KG1 (cell line): ENCODE measurements around the gene CPXM2.

Source experiments
- DNase-seq: peaks from one replicate; lab custom pipeline; 2025; lab: John Stamatoyannopoulos, UW

Gene CPXM2

GRCh38 chr10:123800289-123800688, 91.3 kb downstream of the CPXM2 start:
- DNase-seq, result no peak

DNA sequence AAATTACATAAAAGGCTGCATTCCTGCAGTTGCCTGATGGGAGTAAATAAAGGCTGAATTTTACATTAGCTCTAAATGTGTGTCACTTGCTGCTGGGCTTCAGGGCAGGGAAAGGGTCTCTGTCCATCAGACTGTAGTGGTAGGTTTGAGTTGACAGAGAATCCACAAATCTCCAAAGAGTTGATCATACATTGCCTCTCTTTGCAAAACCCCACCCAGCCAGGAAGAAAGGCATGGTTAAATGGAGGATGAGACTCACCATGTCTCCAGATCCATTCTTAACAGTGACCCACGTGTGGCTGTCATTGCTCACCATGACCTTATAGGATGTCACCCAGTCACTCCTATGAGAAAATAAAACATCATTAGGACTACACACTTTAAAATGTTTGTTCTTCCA, 92.8 kb downstream of the CPXM2 start:
- no peak for DNase-seq

GRCh38 chr10:123797813-123798212, 93.8 kb downstream of the CPXM2 start:
- no peak for DNase-seq

DNA sequence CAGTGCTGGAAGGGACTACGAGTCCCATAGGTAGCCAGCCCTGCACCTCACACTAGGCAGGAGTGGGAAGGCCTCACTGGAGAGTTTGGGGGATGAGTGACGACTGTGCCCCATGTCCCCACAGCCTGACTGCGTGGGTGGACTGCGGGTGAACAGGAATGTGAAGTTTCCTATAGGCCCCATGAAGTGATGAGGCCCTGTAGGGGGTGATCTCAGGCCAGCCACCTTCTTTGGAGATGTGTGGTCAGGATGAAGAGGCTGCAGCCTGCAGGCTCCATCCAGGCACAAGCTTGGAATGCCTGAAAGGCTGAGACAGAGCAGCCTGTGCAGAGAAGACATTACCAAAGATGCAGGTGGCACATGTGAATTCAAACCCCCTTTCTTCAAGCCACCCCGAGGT, 94.9 kb downstream of the CPXM2 start:
- no peak for DNase-seq

DNA sequence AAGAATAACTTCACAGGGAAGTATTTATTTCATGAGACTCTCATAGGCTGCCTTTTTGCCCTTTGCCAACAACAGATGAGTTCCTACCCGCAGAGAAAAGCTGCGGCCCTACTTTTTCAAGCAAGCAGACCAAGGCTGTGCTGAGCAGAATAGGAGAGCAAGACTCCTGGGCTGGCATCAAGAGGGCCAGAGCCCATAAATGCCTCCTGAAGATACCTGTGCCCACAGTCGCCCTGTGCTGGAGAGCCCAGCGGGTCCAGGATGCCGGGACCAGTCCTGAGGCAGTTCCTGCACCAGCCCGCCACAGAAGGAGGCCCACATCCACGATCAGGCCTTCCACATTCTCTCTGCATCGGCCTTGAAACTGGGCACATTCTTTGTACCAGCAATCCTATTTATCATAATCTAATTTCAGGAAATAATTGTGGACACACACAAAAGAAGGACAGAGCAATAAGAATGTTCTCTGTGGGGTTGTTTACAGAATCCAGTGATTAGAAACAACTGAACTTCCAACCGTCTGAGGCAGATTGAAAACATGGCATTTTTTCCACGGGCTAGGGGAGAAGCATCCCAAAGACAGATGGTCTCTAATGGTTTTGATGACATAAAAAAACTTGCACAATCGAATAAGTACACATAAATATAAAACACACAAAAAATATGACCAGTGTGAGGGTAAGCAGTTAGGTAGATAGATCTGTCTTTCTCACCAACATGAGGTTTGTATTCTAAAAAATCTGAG, 95.6 kb downstream of the CPXM2 start:
- no peak for DNase-seq

DNA sequence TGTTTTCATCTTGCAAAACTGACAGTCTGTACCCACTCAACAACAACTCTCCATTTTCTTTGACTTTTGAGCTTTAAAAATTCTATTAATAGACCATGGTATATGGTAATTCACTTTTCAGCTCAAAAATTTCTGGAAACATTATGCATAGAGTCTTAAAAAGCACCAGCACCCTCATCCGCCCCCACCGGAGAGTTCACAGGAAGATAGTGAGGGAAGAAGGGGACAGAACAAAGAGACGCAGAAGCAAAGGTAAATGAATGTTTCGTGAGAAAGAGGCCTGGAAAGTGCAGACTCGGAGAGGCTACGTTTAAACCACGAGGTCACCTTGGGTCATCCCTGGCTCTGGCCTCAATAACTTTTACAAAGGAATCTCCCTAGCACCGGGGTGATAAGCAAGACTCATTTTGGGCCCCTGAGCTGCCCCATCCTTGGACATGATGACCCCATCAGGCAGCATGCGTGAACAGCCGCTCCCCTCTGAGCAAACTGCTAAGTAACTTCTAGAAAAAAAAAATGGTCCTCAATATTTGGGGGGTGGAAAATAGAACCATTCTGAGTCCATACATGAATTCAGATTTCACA, 96.3 kb downstream of the CPXM2 start:
- DNase-seq, result no peak

- DNase-seq, result no peak
These were observed 99.2 kb downstream of the CPXM2 start for GRCh38 chr10:123792248-123792978.

DNA sequence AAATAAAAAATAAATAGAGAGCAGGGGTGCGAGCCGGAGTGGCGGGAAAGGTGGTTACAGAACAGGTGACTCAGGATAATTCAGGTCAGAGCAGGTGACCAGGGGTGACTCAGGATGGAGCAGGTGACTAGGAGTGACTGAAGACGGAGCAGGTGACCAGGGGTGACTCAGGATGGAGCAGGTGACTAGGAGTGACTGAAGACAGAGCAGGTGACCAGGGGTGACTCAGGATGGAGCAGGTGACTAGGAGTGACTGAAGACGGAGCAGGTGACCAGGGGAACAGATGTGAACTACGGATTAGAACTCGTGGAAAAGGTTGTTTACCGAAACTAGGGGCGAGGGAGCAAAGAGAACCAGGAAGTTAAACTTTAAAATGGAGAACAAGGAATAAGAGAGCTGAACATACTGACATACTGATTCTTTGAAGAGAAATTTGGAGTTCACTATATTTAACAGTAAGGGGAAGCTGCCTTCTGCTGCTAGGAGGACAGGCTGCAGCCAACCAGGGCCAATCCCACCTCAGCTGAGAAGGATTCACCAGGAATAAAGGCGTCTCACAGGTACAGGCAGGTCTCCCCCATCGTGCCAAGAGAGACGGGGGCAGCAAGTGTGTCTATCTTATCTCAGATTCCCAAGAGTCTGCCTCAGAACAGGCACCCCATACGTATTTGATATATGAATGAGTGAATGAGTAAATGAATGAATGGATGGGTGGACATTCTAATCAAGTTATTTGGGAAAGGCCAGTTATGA, 101.3 kb downstream of the CPXM2 start:
- no peak for DNase-seq

- no peak for DNase-seq
These were observed 102.6 kb downstream of the CPXM2 start for GRCh38 chr10:123788981-123789380.

DNA sequence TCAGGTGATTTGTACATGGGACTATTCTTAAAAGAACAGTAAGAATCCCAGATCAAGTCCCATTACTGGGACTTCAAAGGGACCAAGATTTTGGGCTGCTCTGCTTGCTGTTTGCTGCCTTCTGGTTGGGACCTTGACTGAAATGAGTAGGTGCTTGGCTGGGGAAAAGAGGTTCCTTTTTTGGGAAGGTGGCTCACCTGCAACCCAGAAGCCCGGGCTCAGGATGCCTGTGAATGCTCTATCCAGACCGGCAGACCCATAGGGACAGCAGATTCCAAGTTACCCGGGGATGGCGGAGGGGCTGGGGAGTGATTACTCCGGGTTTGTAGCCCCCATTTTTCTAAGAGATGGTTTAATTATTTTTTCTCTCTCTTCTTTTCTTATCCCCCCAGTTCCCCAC, 104.0 kb downstream of the CPXM2 start:
- DNase-seq, result no peak

- DNase-seq, result no peak
These were observed 104.7 kb downstream of the CPXM2 start for GRCh38 chr10:123786896-123787295.

DNA sequence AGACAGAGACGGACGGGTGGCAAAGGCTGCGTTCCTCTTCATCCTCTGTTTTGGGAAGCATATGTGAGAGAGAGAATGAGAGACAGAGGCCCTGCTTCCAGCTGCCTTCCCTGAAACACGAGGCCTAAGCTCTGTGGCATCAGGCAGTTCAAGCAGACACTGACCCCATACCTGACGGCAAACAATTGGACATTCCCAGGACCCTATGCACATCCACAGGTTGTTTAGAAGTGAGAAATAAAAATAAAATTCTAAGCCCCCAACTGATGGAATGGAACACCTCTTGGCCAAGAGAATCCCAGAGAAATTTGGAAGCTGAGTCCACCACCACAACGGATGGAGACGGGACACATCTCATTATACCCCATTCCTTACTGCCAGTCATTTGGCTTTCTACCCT, 105.3 kb downstream of the CPXM2 start:
- DNase-seq, result no peak

DNA sequence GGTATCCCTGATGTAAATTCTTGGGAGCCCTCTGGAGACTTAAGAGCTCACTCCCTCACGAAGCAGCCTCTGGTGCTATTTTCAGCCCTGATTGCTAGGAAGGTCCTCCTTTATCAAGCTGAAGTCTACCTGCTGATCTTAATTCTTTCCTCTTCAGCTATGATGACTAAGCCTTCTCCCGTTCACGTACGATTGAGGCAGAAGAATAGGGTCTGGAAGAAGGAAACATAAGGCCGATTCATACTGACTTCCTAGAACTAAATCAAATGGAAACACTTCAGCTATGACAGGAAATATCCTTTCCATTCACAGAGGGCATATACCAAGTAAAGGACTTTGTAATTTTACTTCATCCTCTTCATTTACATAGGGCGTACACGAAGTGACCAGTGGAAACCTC, 107.0 kb downstream of the CPXM2 start:
- DNase-seq, result no peak

DNA sequence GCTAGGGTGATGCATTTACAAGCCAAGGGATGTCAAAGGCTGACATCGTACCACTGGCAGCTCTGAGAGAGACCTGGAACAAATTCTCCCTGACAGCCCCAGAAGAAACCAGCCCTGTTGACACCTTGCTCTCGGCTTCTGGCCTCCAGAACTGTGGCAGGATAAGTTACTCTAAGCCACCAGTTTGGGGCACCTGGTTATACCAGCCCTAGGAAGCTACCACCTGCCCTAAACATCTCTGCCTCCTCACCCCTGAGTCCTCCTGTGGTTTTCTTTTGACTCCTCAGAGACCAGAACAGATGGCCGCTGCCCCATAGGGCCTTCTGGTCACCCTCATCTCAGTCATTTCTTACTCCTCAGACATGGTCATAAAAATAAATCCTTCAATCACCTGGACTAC, 107.4 kb downstream of the CPXM2 start:
- DNase-seq, result no peak

GRCh38 chr10:123783296-123783695, 108.3 kb downstream of the CPXM2 start:
- DNase-seq, result no peak

GRCh38 chr10:123782549-123782948, 109.1 kb downstream of the CPXM2 start:
- DNase-seq, result no peak

DNA sequence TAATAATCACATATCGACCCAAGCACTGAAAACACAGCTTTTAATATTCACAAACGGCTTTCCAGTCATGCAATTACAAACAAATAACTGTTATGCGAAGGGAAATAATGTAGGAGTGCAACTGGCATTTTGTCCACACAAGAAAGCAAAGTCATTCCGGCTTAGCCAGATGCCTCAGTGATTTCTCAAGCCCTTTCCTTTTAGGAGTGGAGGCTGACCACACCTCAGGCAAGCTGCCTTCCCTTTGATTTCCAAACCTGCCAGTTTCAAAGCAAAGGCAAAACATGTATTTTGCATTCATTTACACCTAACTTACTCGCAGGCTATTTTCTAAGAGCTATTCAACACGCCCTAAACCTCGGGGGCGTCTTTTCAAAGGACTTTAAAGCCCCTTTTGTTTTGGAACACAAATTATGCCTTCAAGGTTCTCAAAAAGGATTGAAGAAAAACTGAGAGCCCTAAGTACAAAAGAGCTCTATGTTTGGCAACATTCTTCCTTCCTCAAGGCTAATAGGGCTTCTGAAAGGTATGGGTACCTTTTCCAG, 109.6 kb downstream of the CPXM2 start:
- DNase-seq, result no peak

DNA sequence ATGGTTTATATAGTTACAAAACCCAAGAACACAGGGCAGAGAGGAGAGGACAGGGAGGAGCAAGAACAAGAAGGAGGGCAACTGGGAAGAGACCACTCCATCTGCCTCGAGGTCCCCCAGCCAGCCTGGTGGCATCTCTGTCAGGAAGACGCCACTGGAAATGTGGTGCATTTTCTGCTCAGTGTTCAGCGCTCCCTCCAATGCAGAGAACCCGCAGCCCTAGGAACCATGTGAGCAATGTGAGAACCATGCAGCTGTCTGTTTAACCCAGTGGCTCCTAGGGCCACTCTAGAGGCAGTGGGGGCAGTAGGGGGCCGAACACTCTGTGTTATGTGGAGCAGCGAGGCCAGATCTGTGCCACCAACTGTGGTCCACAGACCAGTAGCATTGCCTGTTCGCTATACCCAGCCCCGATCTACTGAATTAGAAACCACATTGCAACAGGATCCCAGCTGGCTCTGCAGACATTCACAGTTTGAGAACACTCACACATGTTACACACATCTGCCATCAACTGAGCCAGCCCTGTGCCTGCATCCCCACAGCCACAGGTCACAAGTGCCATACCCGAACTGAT, 110.2 kb downstream of the CPXM2 start:
- no peak for DNase-seq

DNA sequence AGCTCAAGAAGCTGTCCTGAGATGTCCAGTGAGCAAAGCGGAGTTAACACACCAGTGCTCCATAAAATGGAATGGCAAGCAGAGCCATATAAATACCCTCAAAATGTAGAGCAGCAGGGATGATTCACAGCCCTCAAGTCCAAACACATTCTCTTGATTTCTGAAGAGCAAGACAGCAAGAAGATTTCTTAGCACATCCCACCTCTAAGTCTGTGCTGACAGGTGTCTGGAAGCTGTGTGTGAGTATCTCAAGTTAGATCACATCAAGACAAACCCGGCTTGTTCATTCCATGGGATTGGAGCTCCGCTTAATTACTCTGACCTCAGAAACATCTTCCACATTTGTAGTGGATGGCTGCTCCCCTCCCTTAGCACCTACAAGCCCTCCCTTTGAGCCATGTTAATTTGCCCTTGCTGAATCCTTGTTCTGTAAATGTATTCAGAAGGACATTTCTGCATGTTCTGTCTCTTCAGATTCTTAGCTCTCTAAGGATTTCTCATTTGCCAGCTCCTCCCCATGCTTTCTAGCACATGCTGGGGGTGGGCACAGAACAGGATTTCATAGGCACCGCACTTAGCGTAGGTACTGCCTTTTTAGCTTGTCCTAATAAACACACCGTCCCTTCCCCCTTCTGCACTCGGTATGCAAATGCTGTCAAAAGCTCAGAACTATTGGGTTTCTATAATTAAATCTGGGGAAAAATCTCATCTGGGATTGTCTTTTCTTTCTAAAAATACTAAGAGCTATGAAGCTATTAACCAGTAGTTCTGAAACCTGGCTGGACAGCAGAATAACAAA, 112.7 kb downstream of the CPXM2 start:
- no peak for DNase-seq

DNA sequence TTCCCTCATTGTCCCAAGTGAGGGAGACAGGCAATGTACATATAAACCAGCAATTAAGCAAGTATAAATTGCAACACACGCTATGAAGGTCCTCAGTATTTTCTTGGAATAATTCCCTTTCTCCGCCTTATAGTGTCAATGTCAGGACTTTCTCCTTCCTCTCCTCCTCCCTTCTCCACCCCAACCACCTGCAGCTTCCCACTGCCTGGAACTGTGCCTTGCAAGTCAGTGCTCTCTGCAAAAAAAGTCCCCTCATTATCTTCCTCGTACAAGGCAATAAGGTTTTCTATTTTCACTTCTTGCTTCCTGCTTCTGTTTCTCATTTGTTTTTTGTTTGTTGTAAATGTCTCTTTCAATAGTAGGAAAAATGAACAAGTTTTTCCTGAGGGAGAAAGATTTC, 113.7 kb downstream of the CPXM2 start:
- DNase-seq, result no peak

DNA sequence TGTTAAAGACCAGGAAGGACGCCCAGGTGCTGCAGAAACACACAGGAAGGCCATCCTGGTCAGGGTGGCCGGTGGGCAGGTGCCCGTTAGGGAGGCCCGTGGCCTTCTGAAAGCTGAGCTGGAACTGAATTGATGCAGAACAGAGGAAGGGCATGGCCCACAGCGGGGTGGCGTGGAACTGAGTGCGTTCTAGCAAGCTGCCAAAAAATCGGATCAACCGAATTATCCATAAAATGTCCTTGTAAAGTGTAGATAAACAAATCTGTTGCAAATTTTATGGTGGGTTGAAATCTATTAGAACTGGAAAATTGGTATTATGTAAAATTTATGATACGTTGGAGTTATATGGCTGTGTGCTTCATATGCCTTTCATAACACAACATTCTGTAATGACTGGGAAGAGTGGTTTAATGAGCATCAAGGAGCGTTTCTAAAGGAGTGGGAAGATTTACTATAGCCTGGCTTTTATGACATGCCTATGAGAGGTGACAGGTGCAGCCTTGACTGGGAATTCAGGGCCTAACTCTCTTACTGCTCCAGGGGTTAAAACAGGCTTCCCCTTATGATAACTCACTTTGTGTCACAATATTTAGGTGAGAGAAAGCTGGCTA, 117.4 kb downstream of the CPXM2 start:
- DNase-seq, result no peak
